ENCODE results near the gene HSF5. TPM values are rescaled to one million over a fixed set of nuclear protein-coding genes. Genes with fewer than 3 reads are reported as not detected.

HSF5 gene
- total and polyA plus RNA-seq, 2 of the 13 experiments (the other 11 are each of a cell fraction or from before 2014, with no cell fraction given): not detected

DNA sequence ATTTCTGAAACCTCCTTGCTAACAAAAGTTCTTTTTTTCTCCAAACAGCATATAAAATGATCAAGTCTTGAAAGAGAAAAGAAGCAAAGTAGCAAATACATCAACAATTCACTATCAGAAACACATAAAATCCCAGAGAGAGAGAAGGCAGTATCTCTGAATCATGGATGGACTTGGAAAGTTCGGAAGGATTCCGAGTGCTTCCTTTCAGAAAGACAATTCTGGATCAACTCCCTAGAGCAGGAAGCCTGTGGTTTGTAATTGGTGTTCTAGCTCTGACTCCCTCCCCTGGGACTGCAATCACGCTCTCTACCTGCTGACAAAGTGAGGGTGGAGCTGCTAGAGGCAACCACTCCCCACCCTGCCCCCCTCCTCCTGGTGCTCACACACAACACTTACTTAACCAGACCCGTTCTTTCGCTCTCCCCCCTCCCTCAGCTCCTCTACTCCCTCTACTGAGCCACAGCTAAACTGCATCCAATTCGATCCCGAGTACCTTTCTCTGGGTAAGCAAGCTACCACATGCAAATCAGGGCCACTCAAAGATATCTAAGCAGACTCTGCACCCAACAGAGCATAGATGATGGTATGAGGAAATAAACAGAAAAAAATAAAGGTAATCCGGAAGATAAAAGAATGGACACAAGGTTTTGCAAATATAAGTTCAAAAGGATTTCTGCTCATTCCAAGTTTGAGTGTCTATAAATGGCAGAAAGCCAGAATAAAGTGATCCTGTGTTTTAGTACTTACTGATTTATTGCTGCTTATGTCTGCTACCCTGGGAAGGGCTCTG, 70.7 kb downstream of the HSF5 start, which contains the start of gene RNF43 (continued):
- TF ChIP-seq FUBP1 (CRISPR knock-in tag; IDR thresholded peaks at IDR 0.05; ENCODE audit: borderline replicate concordance) (no peak), ZNF260 (CRISPR knock-in tag; IDR thresholded peaks at IDR 0.05; ENCODE audit: borderline replicate concordance, low read depth) (no peak), NFYB (CRISPR knock-in tag; IDR thresholded peaks at IDR 0.05) (peak; percentile 55), ZFYVE20 (CRISPR knock-in tag; IDR thresholded peaks at IDR 0.05; ENCODE audit: borderline replicate concordance, low read depth) (no peak), FOSL2 (CRISPR knock-in tag; IDR thresholded peaks at IDR 0.05) (peak; percentile 79), KLF13 (CRISPR knock-in tag; IDR thresholded peaks at IDR 0.05) (no peak), TMF1 (CRISPR knock-in tag; IDR thresholded peaks at IDR 0.05; ENCODE audit: low read depth) (0 out of 2 replicates have a peak, but pooled peaks have one; percentile 37), MZF1 (CRISPR knock-in tag; IDR thresholded peaks at IDR 0.05; ENCODE audit: borderline replicate concordance) (no peak), ZNF282 (IDR thresholded peaks at IDR 0.05; ENCODE audit: partially characterized antibody) (no peak), ZNF143 (CRISPR knock-in tag; IDR thresholded peaks at IDR 0.05) (peak; percentile 67; the same call in 1 of the 2 replicates), CREBL2 (CRISPR knock-in tag; IDR thresholded peaks at IDR 0.05; ENCODE audit: borderline replicate concordance) (no peak), ZNF335 (CRISPR knock-in tag; IDR thresholded peaks at IDR 0.05) (peak; percentile 80), ZNF556 (CRISPR knock-in tag; IDR thresholded peaks at IDR 0.05; ENCODE audit: borderline replicate concordance) (peak; percentile 88), ZNF337 (CRISPR knock-in tag; IDR thresholded peaks at IDR 0.05; ENCODE audit: borderline replicate concordance, low read depth) (no peak), ZBTB7B (CRISPR knock-in tag; IDR thresholded peaks at IDR 0.05) (peak; percentile 47; the same call in 1 of the 2 replicates), ESRRA (CRISPR knock-in tag; IDR thresholded peaks at IDR 0.05; ENCODE audit: low read depth) (no peak), ZNF496 (CRISPR knock-in tag; IDR thresholded peaks at IDR 0.05; ENCODE audit: insufficient replicate concordance) (no peak), ZNF703 (CRISPR knock-in tag; IDR thresholded peaks at IDR 0.05; ENCODE audit: borderline replicate concordance) (no peak), ZNF280D (CRISPR knock-in tag; IDR thresholded peaks at IDR 0.05) (peak; percentile 91), ZNF44 (CRISPR knock-in tag; IDR thresholded peaks at IDR 0.05) (no peak), ZNF776 (CRISPR knock-in tag; IDR thresholded peaks at IDR 0.05) (no peak)
- TF ChIP-seq, protein P1, sequence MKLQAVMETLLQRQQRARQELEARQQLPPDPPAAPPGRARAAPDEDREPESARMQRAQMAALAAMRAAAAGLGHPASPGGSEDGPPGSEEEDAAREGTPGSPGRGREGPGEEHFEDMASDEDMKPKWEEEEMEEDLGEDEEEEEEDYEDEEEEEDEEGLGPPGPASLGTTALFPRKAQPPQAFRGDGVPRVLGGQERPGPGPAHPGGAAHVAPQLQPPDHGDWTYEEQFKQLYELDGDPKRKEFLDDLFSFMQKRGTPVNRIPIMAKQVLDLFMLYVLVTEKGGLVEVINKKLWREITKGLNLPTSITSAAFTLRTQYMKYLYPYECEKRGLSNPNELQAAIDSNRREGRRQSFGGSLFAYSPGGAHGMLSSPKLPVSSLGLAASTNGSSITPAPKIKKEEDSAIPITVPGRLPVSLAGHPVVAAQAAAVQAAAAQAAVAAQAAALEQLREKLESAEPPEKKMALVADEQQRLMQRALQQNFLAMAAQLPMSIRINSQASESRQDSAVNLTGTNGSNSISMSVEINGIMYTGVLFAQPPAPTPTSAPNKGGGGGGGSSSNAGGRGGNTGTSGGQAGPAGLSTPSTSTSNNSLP (IDR thresholded peaks at IDR 0.05; ENCODE audit: low read depth, low read length): peak; percentile 95
- TF ChIP-seq, protein P2, sequence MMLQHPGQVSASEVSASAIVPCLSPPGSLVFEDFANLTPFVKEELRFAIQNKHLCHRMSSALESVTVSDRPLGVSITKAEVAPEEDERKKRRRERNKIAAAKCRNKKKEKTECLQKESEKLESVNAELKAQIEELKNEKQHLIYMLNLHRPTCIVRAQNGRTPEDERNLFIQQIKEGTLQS (CRISPR knock-in tag; IDR thresholded peaks at IDR 0.05): no peak

Measured in HepG2 (cell line).